ENCODE data around the gene CSMD2. TPM values are rescaled to one million over a fixed set of nuclear protein-coding genes. Genes with fewer than 3 reads are reported as not detected.
"Not testable (repeated sequence)": the region's sequence is repeated elsewhere in the genome, so short reads cannot be mapped to it uniquely, and the experiment has no call there.

Gene CSMD2
- total RNA-seq, 1 experiment from 2014 or later: 23.0 TPM

DNA sequence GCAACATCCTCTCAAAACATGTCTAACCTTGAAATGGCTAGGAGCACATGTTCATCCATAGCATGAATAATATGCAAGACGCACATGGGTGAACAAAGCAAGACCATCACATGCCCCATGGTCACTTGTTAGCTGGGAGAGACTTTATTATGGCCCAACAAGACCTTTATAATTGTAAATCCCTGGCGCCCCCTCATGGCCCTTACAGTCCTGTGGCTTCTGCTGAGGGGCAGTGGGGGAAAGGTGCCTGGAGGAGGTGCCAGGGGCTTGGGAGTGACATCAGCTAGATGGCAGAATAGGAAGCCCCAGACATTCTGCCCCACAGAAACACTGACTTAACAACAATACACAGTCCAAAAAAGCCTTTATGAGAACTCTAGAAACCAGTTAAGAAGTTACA, 51.7 kb downstream of the CSMD2 start:
- no peak for DNase-seq (ENCODE audit: low read depth)

DNA sequence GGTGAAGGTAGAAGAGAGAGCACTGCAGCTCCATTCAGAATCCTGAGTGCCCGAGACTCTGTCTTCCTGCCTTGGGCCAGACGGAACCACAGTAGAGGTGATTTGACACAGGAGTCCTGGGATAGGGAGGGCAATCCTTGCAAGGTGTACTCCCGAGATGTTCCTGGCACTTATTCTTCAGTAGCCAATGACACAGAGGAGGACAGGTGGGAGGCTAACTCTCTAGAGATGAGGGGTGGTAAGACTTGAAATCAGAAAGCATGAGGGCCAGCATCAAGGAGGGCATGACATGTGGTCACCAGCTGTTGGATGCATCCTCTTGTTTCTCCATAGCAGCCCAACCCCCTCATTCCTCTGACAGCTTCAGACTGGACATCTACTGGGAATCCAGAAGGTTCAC, 56.3 kb downstream of the CSMD2 start:
- DNase-seq (ENCODE audit: low read depth): no peak

DNA sequence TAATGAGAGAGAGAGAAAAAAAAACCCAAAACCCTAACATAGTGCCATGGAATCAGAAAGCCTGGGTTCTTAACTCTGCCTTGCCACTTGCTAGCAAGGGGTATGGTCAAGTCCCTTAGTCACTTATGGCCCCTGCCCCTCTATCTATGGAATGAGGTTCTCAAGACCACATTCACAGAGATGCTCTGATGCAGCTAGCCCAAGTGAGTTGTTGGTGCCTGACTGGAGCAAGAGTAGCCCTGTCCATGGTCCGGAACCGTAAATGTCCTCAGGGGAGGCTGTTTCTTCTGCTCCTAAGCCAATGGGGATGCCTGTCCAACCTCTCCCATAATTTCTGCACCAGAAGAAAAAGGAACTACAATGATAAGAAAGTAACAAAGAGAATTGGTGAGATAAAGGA, 56.8 kb downstream of the CSMD2 start:
- no peak for DNase-seq (ENCODE audit: low read depth)

DNA sequence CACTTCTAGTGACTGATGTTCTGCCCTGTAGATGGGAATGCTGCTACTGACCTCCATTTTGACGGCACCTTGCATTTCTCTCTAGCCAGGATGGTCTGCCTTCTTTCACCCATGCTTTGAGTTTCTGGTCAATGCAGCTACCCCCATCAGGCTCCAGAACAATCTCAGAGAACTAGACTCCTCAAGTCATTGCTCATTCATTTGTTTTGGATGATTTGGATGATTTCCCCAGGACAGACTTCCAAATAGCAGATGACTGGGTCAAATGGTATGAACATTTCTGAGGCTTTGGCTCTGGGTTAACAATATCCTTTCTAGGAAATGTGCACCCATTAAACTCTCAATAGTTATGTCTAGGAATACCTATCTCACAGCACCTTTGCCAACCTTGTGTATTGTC, 63.9 kb downstream of the CSMD2 start:
- DNase-seq (ENCODE audit: low read depth): peak; percentile 85

DNA sequence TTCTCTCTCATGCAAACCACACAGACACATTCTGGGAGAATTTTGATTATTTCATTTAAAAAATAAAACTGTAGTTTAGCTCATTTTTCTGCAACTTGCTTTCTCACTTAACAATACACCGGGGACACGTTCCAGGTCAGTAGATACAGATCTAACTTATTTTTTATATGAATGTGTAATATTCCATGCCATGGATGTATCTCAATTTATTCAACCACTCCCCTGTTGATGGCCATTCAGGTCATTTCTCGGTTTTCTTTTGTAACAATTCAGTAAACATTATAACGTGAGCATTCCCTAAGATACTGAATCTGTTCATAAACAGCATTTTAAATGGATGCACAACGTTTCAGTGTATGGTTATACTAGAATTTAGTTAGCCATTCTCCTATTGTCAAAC, 64.7 kb downstream of the CSMD2 start:
- DNase-seq (ENCODE audit: low read depth): no peak

DNA sequence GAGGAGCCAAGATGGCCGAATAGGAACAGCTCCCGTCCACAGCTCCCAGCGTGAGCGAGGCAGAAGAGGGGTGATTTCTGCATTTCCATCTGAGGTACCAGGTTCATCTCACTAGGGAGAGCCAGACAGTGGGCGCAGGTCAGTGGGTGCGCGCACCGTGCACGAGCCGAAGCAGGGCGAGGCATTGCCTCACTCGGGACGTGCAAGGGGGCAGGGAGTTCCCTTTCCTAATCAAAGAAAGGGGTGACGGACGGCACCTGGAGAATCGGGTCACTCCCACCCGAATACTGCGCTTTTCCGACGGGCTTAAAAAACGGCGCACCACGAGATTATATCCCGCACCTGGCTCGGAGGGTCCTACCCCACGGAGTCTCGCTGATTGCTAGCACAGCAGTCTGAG, 72.6 kb downstream of the CSMD2 start:
- DNase-seq (ENCODE audit: low read depth): not testable (repeated sequence)

DNA sequence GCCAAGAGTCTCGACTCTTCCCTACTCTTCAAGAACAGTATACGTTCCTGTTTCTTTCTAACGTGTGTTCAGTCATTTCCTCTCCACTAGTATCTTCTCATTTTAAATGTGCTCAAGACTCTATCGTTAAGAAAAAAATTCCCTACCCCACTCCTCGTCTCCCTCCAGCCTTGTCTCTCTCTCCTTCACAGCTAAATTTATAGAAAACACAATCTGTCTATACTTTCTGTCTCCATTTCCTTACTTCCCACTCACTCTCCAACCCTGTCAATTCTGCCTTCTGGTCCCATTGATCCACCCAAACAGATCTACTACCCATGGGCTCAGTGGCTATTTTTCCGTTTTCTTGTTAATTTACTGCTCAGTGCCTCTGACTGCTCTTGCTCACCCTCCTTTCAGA, 75.3 kb downstream of the CSMD2 start:
- DNase-seq (ENCODE audit: low read depth): no peak

DNA sequence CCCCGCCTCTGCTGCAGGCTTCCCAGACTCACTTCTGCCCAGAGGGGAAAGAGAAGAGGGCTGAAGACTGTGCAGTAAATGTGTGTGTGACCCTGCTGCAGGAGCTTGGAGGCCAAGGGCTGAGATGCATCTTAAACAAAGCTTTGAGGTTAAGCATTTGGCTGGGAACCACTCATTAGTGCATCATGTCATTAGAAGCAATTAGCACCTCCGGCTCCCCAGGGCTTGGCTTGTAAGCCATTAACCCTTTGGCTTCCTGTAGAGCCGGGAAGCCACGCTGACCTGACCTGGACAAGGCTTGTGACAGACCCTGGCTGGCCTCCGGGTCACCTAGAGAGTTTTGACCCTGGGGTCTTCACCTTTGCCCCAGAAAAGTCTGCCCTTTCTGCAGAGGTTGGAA, 77.0 kb downstream of the CSMD2 start:
- no peak for DNase-seq (ENCODE audit: low read depth)

DNA sequence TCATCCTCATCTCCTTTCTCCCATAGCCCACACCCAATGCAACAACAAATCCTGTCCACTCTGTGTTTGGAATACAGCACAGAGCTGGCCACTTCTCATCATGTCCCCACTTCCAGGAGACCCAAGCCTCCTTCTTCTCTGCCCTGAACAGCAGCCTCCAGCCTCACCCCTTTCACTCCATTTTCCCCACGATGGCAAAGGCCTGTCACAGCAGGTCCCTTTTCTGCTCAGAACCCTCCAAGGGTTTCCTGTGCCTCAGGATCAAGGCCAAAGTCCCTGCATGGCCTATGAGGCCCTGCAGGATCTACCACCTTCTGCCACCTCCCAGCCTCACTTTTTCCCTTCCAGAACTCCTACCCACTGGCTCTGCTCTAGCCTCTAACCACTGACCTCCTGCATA, 78.5 kb downstream of the CSMD2 start:
- no peak for DNase-seq (ENCODE audit: low read depth)

DNA sequence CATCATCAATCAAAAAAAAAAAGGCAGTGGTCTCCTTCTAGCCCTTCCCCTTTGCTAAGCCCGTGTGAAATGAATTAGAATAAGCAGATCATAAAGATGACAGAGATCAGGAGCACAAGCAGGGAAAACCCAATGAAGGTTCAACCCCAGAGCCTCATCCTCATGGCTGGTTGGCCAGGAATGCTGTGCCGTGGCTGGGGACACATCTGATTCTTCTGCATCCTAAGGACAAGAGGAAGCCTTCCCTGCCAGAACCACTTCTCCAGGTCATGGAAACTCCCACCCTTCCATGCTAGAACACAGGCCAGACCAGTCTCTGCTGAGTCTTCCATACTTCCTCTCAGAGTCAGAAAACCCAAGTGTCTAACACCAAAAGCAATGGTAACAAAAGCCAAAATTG, 81.1 kb downstream of the CSMD2 start:
- no peak for DNase-seq (ENCODE audit: low read depth)

DNA sequence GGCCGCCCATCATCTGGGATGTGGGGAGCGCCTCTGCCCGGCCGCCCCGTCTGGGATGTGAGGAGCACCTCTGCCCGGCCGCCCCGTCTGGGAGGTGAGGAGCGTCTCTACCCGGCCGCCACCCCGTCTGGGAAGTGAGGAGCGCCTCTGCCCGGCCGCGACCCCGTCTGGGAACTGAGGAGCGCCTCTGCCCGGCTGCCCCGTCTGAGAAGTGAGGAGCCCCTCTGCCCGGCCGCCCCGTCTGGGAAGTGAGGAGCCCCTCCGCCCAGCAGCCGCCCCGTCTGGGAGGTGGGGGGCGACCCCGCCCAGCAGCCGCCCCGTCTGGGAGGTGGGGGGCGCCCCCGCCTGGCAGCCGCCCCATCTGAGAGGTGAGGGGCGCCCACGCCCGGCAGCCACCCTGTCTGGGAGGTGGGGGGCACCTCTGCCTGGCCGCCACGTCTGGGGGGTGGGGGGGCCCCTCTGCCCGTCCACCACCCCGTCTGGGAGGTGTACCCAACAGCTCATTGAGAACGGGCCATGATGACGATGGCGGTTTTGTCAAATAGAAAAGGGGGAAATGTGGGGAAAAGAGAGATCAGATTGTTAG, 82.9 kb downstream of the CSMD2 start:
- DNase-seq (ENCODE audit: low read depth): not testable (repeated sequence)

DNA sequence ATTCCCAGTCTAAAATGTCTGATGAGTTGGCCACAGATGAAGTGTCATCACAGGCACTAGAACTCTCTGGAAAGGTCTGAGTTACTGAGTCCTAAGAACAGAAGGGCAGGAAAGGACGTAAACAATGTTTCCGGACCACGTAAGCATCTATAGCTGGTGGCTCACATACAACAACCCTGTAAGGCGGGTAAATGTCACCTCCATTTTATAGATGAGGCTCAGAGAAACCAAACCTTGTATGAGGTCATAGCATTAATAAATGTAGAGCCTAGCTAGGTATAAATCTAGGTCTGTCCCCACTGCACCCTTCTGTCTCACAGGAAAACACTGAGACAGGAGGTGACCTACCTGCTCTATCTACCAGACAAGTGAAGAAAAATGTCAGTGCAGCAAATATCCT, 86.6 kb downstream of the CSMD2 start:
- DNase-seq (ENCODE audit: low read depth): no peak

DNA sequence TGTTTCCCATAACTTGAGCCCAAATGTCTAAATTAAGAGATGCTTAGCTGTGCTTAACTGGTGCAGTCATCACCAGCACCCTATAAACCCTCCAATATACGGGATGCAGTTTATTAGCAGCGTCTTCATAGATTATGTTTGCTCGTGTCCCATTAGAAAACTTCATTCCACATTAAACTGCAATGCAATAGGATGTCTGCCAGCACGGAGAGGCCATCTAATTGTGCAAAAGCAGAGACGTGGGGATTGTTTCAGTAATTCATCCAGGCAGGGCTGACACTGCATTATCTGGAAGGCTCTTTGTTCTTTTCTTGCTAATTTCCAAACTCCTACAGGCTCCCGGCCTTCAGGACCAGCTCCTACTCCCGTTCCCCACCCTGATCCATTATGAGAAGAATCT, 89.5 kb downstream of the CSMD2 start:
- DNase-seq (ENCODE audit: low read depth): no peak

DNA sequence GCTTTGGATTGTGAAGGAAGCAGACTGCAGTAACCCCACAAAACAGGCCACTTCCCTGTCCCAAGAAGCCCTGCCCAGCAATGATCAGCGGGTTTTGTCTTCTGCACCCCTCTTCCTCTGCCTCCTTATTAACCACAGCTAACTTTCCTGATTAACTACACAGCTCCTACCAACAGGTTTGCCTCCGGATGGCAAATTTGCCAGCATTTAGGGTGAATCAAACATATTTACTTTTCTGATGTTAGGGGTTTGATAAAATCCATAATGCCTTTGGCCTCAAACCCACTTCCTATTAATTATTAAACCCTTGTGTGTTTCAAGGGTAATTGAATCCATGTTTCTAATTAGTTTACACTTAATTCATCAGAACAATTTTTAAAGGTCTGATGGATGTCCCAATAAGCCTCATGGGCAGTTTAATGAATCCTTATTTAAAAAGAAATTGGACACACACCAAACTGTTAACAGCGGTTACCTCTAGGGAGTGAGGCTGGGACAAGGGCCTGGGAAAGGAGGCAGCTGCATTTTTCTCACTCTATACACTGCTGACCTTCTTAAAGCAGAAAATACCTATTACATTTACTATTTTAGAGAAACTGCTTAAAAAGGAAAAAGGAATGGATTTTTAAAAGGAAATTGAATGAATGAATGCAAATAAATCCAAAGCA, 91.9 kb downstream of the CSMD2 start:
- DNase-seq (ENCODE audit: low read depth): no peak

DNA sequence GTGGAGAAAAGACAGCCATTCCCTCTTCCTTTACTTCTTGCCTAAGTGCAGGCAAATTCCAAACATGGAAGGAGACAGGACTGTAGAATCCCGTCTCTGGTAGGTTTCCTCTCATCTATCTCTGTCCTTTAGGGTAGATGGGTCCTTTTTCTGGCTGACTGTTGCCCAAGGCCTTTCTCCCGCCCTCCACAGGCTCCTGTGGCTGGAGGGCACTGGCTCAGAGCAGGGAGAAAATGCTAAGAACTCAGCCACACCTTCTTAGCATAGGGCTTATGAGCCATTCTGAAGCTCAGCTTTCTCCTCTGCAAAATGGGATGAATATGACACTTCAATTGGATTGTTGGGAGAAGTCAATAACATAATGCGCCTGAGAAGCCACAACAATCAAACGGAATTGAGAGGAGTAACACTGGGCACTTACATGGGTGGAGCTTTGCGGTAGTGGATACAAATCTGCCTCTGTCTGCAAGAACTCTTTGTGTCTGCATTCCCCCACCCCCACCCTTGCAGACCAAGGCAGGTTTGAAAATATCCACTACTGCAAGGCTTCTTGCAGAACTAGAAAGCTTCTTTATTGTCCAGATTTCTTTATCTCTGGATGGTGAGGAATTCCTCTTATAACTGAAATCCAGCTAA, 94.7 kb downstream of the CSMD2 start:
- DNase-seq (ENCODE audit: low read depth): no peak

DNA sequence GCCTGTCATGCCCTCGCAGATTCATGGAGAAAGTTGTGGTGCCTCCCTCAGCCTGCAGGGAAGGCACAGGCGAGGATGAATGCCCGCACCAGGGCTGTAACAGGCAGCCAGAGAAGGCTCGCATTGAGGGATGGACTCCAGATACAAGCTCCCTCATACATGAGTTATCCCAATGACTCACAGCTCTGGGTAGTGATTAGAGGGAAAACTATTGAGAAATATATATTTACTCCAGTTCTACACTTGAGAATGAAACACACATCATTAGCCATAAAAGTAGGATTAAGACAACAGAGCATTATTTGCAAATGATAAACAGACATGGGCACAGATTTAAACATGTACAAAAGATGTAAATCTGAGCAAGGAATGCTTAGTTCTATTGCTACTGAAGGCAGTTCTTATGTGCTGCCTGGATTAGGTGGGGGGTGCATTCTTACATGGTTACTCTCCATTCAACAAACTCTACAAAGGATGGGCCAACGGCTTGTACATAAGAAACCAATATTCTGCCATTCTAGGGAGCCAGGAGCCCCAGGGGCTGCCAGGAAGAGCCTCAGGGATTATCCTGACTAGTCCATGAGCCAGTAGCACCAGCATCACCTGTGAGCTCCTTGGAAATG, 97.9 kb downstream of the CSMD2 start:
- peak; percentile 86 for DNase-seq (ENCODE audit: low read depth)

DNA sequence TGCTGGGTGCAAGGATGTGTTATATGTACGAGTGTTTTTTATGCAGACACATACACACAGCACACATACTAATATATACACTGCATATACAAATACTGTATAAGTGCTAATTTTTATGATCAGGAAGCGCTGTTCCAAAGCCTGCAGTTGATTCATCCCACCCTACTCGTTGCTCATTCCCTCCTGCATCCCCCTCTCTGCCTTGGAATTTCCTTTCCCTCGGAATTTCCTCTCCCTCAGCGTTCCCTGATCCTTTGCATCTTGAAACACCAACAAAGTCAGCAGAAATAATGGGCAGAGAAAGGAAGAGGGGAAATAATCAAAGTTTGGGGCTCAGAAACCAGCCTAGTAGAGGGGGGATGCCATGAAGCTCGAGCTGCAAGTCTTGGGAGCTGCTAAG, 98.9 kb downstream of the CSMD2 start:
- DNase-seq (ENCODE audit: low read depth): no peak

DNA sequence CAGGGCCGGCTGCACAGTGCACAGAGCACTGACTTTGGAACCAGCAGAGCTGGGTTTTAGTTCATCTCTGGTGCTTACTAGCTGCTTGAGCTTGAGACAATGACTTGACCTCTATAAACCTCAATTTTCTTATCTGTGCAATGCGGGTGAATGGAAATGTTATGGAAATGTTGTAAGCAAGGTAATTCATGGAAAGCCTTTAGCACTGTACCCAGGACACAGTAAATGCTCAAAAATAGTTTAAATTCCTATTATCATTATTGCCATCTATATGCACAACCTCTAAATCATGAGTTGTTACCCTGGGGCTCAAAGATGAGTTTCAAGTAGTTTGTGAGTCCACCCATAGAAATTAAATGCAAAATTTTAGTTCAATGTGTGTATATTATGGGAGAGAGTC, 99.5 kb downstream of the CSMD2 start:
- DNase-seq (ENCODE audit: low read depth): no peak

DNA sequence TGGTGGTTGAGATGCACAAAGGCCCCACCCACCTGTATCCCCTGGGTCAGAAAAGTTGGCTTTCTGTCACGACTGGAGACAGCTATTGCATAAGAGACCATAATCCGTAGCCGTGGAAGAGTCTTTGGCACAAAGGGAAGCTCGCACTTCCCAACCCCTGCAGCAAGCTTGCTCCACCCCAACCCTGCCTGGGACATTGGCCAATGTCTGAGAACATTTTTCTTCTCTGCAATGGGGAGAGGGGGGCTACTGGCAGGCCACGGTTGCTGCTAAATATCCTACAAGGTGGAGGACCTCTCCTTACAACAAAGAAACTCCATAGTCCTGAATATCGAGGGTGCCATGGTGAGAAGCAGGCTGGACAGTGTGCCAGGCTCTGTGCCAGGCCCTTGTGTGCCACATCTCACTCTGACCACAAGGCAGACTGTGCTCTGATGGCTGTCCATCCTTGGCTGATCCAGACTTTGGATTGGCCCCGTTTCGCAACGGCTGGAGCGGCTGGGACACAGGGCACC, 104.1 kb downstream of the CSMD2 start:
- DNase-seq (ENCODE audit: low read depth): no peak

DNA sequence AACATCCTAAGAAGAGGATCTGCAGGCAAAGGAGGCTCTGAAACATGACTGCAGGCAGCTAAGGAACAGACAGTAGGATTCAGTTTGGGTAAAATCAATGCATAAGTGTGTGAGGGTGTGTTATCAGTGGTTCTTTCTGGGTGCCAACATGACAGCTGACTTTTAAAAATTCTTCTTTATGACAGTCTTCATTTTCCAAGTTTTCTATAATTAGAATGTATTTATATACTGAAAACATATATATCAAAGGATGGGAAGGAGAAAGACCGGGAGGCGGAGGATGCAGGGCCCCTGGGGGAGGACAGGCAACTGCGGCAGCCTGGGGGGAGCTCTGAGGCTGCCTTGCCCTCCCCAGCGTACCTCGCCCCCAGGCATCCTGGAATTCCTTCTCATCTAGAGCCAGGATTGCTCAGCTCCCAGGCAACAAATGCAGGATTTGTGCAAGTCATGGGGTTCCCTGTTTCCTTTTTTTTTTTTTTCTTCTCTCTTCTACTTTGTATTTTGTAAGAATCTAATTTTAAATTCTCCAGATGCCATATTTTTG, 104.8 kb downstream of the CSMD2 start:
- DNase-seq (ENCODE audit: low read depth): no peak

DNA sequence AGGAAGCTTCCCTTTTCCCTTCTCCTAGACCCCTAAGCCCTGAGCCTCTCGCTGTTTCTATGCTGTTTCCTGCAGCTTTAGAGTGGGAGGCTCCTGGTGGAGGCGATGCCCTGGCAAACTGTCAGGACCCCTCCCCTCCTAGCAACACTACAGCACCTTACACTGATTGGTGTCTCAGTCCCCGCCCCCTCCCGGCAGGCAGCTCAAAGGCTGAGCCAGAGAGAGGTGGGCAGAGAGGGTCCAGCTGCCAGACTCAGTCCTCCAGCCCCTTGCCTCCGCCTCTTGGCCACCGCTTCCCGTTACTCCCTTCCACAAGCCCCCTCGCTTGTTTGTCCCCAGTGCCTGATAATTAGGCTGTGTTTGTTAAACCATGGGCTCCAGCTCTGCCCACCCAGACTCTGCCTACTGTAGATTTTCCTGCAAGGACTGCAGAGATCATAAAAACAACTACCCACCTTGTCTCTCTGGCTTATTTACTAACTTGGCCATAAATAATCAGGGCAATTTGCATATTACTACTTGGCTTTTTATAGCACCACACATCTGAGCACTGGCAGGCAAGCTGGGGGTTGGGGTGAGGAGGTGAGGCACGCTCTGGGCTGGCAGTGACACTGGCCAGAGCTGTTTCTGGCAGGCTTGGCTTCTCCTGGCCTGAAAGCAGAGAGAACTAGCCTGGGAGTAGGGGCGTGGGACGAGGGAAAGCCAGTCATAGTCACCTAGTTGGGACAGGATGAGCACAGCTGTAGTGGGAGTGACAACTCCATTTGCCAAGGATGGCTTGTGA, 107.5 kb downstream of the CSMD2 start:
- no peak for DNase-seq (ENCODE audit: low read depth)

DNA sequence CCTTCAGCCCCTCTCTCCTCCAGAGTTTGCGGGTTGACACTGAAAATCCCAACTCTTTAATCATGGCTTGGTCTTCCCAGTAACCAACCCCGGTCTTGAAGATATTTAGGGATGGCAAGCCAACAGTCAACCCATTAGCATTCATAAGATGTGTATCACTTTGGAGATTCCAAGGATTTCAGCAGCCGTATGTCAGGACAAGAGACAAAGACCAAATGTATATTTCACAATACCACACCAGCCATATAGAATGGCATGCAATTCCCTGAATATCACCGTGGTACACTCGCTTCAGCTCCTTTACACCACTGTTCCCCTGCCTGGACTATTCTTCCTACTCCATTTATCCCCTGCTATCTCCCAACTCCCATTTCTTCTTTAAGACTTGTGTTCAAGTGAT, 109.2 kb downstream of the CSMD2 start:
- DNase-seq (ENCODE audit: low read depth): no peak
